ENCODE results near the gene KLHDC4. TPM values are rescaled to one million over a fixed set of nuclear protein-coding genes. Genes with fewer than 3 reads are reported as not detected.

Gene KLHDC4
- polyA plus RNA-seq, 1 of the 3 experiments (the other 2 are of a cell fraction): 51.2 TPM

- DNase-seq: no peak
- H3K9ac ChIP-seq: no peak overlapping the region
- ChIA-PET POLR2A (no interaction called here), CTCF (no interaction called here)
- no peak overlapping the region for H3K4me3 ChIP-seq (ENCODE audit: low read depth in 2 of 2, low read length in 1 of 2)
- no peaks in the 10 kb centered on the region for H3K9me2 ChIP-seq
- H3F3A ChIP-seq (replicated peaks; ENCODE audit: insufficient read depth): no peaks in the 10 kb centered on the region
- peaks cover 0 to 50% of the 10 kb centered on the region in 2 experiments for H3K36me3 ChIP-seq (replicated peaks in 1 of 2; ENCODE audit: control insufficient read depth in 1 of 2, insufficient read depth in 2 of 2, low read length in 1 of 2)
- TF ChIP-seq NFIC (IDR thresholded peaks at IDR 0.05; ENCODE audit: borderline replicate concordance) (no peak), FOXJ3 (CRISPR knock-in tag; IDR thresholded peaks at IDR 0.05) (no peak), ELF1 (IDR thresholded peaks at IDR 0.05) (no peak), MEF2A (IDR thresholded peaks at IDR 0.05; ENCODE audit: borderline replicate concordance, low read depth) (no peak), MAX (IDR thresholded peaks at IDR 0.05; ENCODE audit: low read depth) (no peak), JUND (IDR thresholded peaks at IDR 0.05) (no peak), SMC3 (IDR thresholded peaks at IDR 0.05; ENCODE audit: low read depth, low read length) (no peak), REST (IDR thresholded peaks at IDR 0.05; ENCODE audit: low read depth, low read length) (no peak), TAF1 (IDR thresholded peaks at IDR 0.05; ENCODE audit: borderline replicate concordance, low read depth, low read length) (no peak), POLR2AphosphoS5 (IDR thresholded peaks at IDR 0.05; ENCODE audit: low read depth, low read length) (no peak), RCOR1 (IDR thresholded peaks at IDR 0.05; ENCODE audit: low read length) (no peak), ZBTB33 (IDR thresholded peaks at IDR 0.05; ENCODE audit: borderline replicate concordance, low read depth) (no peak), SIN3A (IDR thresholded peaks at IDR 0.05; ENCODE audit: borderline replicate concordance, low read depth, low read length) (no peak), NRF1 (IDR thresholded peaks at IDR 0.05; ENCODE audit: low read depth, low read length) (no peak), GATA2 (CRISPR knock-in tag; IDR thresholded peaks at IDR 0.05) (no peak), TCF12 (IDR thresholded peaks at IDR 0.05) (no peak)
- WGBS (ENCODE audit: low lambda C conversion rate): 94% methylated on average over 5 of the region's 12 CpGs
- H3K4me1 ChIP-seq (ENCODE audit: control insufficient read depth in 1 of 2, insufficient read depth in 2 of 2, low read depth in 1 of 2, low read length in 1 of 2): peaks cover 0 to 6% of the 10 kb centered on the region in 2 experiments; a peak in 1 of 4 replicates
- no peaks in the 10 kb centered on the region; the same call in 1 of the 2 replicates for H3K79me2 ChIP-seq (ENCODE audit: insufficient read depth)
- no peak overlapping the region for H2AFZ ChIP-seq (ENCODE audit: low read depth)
- H3K9me3 ChIP-seq: no peaks in the 10 kb centered on the region
- no peak overlapping the region for H3K27ac ChIP-seq (ENCODE audit: low read depth in 2 of 2, low read length in 1 of 2)
- no peaks in the 10 kb centered on the region for H3K27me3 ChIP-seq (ENCODE audit: insufficient read depth)
- no peak overlapping the region for H3K4me2 ChIP-seq
- no peaks in the 10 kb centered on the region for H4K20me1 ChIP-seq (ENCODE audit: insufficient read depth)
Measured at GRCh38 chr16:87715658-87716057, 50.1 kb downstream of the KLHDC4 start.

Measured in SK-N-SH (cell line).